ENCODE measurements around the gene DES.
"Not testable (repeated sequence)": the region's sequence is repeated elsewhere in the genome, so short reads cannot be mapped to it uniquely, and the experiment has no call there.

Gene DES

GRCh38 chr2:219387306-219388120, 30.7 kb upstream of the DES start, which contains the start of gene DNPEP:
Gene DNPEP, minus strand, starts transcription at chr2:219387912. Its CDS starts 118 bp downstream, at chr2:219387794.
- Histone ChIP-seq H3K4me1 (ENCODE audit: control insufficient read depth, insufficient read depth, low read length) (no peaks in the 10 kb centered on the region; the same call in 1 of the 2 replicates), H3K27me3 (ENCODE audit: control insufficient read depth, insufficient read depth, low read length) (no peaks in the 10 kb centered on the region), H3K27ac (ENCODE audit: low read depth, low read length) (peak within 1 kb of the TSS; percentile 82), H3K9ac (ENCODE audit: low read depth, low read length) (peak within 1 kb of the TSS; percentile 83), H3K4me3 (ENCODE audit: low read depth, low read length) (peak within 1 kb of the TSS; percentile 81), H3K9me3 (ENCODE audit: control insufficient read depth, insufficient read depth, low read length) (no peaks in the 10 kb centered on the region), H3K36me3 (ENCODE audit: control insufficient read depth, insufficient read depth, low read length) (peaks cover 34% of the 10 kb centered on the region)

- no peaks in the 10 kb centered on the region; the same call in 1 of the 2 replicates for H3K4me1 ChIP-seq (ENCODE audit: control insufficient read depth, insufficient read depth, low read length)
- H3K27me3 ChIP-seq (ENCODE audit: control insufficient read depth, insufficient read depth, low read length), result no peaks in the 10 kb centered on the region
- peaks cover 26% of the 10 kb centered on the region for H3K36me3 ChIP-seq (ENCODE audit: control insufficient read depth, insufficient read depth, low read length)
- peak overlapping the region; percentile 55 for H3K4me3 ChIP-seq (ENCODE audit: low read depth, low read length)
- no peak overlapping the region for H3K27ac ChIP-seq (ENCODE audit: low read depth, low read length)
- no peak overlapping the region for H3K9ac ChIP-seq (ENCODE audit: low read depth, low read length)
- no peaks in the 10 kb centered on the region for H3K9me3 ChIP-seq (ENCODE audit: control insufficient read depth, insufficient read depth, low read length)
Measured at GRCh38 chr2:219388121-219388906, 29.9 kb upstream of the DES start.

- Histone ChIP-seq H3K36me3 (ENCODE audit: control insufficient read depth, insufficient read depth, low read length) (peaks cover 21% of the 10 kb centered on the region), H3K27ac (ENCODE audit: low read depth, low read length) (no peak overlapping the region), H3K9ac (ENCODE audit: low read depth, low read length) (no peak overlapping the region), H3K9me3 (ENCODE audit: control insufficient read depth, insufficient read depth, low read length) (no peaks in the 10 kb centered on the region), H3K4me1 (ENCODE audit: control insufficient read depth, insufficient read depth, low read length) (no peaks in the 10 kb centered on the region; the same call in 1 of the 2 replicates), H3K4me3 (ENCODE audit: low read depth, low read length) (peak overlapping the region; percentile 55), H3K27me3 (ENCODE audit: control insufficient read depth, insufficient read depth, low read length) (no peaks in the 10 kb centered on the region)
Measured at GRCh38 chr2:219388907-219389156, 29.3 kb upstream of the DES start.

DNA sequence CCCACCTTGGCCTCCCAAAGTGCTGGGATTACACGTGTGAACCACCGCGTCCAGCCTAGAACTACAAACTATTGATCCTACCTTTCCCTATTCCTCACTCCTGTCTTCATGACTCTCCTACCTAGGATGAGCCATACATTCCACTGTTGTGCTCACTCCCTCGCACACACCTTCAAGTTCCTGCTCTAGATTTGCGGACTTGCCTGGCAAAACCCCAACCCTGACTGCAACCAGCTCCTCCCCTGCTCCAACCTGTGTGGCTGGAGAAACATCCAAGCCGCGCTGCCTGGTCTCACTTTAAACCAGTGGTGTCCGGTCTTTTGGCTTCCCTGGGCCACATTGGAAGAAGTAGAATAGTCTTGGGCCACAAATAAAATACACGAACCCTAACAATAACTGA, 25.4 kb upstream of the DES start:
- no peaks in the 10 kb centered on the region for H3K9me3 ChIP-seq (ENCODE audit: control insufficient read depth, insufficient read depth, low read length)
- no peak overlapping the region for H3K9ac ChIP-seq (ENCODE audit: low read depth, low read length)
- no peaks in the 10 kb centered on the region for H3K4me1 ChIP-seq (ENCODE audit: control insufficient read depth, insufficient read depth, low read length)
- H3K4me3 ChIP-seq (ENCODE audit: low read depth, low read length), result no peak overlapping the region
- H3K27me3 ChIP-seq (ENCODE audit: control insufficient read depth, insufficient read depth, low read length), result no peaks in the 10 kb centered on the region
- no peak overlapping the region for H3K27ac ChIP-seq (ENCODE audit: low read depth, low read length)
- no peaks in the 10 kb centered on the region for H3K36me3 ChIP-seq (ENCODE audit: control insufficient read depth, insufficient read depth, low read length)

DNA sequence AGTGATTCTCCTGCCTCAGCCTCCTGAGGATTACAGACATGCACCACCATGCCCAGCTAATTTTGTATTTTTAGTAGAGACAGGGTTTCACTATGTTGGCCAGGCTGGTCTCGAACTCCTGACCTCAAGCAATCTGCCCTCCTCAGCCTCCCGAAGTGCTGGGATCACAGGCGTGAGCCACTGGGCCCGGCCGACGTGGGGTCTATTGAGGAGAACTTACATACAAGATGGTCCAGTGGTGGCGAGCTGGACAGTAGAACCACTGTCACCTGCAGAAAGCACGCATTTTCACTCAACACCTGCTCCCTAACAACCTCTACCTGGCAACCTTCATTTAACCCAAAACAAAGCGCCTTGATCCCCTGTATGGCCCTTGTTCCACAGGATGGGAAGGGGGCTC, 23.1 kb upstream of the DES start:
- H3K4me1 ChIP-seq (ENCODE audit: control insufficient read depth, insufficient read depth, low read length); H3K36me3 ChIP-seq (ENCODE audit: control insufficient read depth, insufficient read depth, low read length); H3K4me3 ChIP-seq (ENCODE audit: low read depth, low read length); H3K9me3 ChIP-seq (ENCODE audit: control insufficient read depth, insufficient read depth, low read length); H3K27me3 ChIP-seq (ENCODE audit: control insufficient read depth, insufficient read depth, low read length); H3K27ac ChIP-seq (ENCODE audit: low read depth, low read length); H3K9ac ChIP-seq (ENCODE audit: low read depth, low read length): not testable (repeated sequence)

- no peak overlapping the region for H3K27ac ChIP-seq (ENCODE audit: low read depth, low read length)
- H3K9ac ChIP-seq (ENCODE audit: low read depth, low read length), result no peak overlapping the region
- no peaks in the 10 kb centered on the region for H3K27me3 ChIP-seq (ENCODE audit: control insufficient read depth, insufficient read depth, low read length)
- no peaks in the 10 kb centered on the region for H3K9me3 ChIP-seq (ENCODE audit: control insufficient read depth, insufficient read depth, low read length)
- no peaks in the 10 kb centered on the region for H3K36me3 ChIP-seq (ENCODE audit: control insufficient read depth, insufficient read depth, low read length)
- H3K4me1 ChIP-seq (ENCODE audit: control insufficient read depth, insufficient read depth, low read length), result peaks cover 4% of the 10 kb centered on the region; the same call in 1 of the 2 replicates
- no peak overlapping the region for H3K4me3 ChIP-seq (ENCODE audit: low read depth, low read length)
Measured at GRCh38 chr2:219395609-219396008, 22.6 kb upstream of the DES start.

- no peaks in the 10 kb centered on the region for H3K36me3 ChIP-seq (ENCODE audit: control insufficient read depth, insufficient read depth, low read length)
- H3K4me3 ChIP-seq (ENCODE audit: low read depth, low read length), result no peak overlapping the region
- H3K27ac ChIP-seq (ENCODE audit: low read depth, low read length), result no peak overlapping the region
- H3K4me1 ChIP-seq (ENCODE audit: control insufficient read depth, insufficient read depth, low read length), result peaks cover 4% of the 10 kb centered on the region; the same call in 1 of the 2 replicates
- no peaks in the 10 kb centered on the region for H3K9me3 ChIP-seq (ENCODE audit: control insufficient read depth, insufficient read depth, low read length)
- no peak overlapping the region for H3K9ac ChIP-seq (ENCODE audit: low read depth, low read length)
- H3K27me3 ChIP-seq (ENCODE audit: control insufficient read depth, insufficient read depth, low read length), result no peaks in the 10 kb centered on the region
Measured at GRCh38 chr2:219396863-219397457, 21.2 kb upstream of the DES start.

DNA sequence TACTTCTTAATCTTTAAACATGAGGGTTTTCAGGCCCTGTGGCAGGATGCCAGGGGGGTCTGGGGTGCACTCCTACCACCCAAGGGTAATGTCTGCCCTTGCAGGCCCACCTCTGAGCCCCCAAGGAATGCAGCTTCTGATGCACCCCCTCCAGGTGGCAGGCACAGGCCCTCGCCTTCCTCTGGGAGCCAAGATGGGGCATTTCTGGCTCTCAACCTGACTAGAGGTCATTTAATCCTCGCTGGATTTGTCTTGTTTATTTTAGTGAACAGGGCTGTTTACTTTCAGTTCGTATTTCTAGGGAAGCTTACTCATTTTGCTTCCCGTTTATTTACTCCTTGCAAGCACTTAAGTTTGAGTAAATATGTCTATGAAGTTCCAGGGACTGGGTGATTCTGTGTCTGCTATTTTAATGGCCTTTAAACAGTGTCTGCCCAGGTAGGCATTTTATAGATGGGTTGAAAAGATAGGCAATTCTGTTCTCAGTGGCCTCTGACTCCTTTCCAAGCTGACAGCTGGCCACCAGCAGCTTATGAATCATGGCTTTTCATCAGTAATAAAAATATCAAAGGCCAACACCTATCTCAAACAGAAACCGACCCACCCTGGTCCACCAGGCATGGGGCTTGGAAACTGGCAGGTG, 19.3 kb upstream of the DES start:
- H3K9me3 ChIP-seq (ENCODE audit: control insufficient read depth, insufficient read depth, low read length), result no peaks in the 10 kb centered on the region
- no peaks in the 10 kb centered on the region; the same call in 1 of the 2 replicates for H3K27me3 ChIP-seq (ENCODE audit: control insufficient read depth, insufficient read depth, low read length)
- H3K36me3 ChIP-seq (ENCODE audit: control insufficient read depth, insufficient read depth, low read length), result no peaks in the 10 kb centered on the region
- peaks cover 10% of the 10 kb centered on the region for H3K4me1 ChIP-seq (ENCODE audit: control insufficient read depth, insufficient read depth, low read length)
- no peak overlapping the region for H3K27ac ChIP-seq (ENCODE audit: low read depth, low read length)
- H3K4me3 ChIP-seq (ENCODE audit: low read depth, low read length), result no peak overlapping the region
- no peak overlapping the region for H3K9ac ChIP-seq (ENCODE audit: low read depth, low read length)

DNA sequence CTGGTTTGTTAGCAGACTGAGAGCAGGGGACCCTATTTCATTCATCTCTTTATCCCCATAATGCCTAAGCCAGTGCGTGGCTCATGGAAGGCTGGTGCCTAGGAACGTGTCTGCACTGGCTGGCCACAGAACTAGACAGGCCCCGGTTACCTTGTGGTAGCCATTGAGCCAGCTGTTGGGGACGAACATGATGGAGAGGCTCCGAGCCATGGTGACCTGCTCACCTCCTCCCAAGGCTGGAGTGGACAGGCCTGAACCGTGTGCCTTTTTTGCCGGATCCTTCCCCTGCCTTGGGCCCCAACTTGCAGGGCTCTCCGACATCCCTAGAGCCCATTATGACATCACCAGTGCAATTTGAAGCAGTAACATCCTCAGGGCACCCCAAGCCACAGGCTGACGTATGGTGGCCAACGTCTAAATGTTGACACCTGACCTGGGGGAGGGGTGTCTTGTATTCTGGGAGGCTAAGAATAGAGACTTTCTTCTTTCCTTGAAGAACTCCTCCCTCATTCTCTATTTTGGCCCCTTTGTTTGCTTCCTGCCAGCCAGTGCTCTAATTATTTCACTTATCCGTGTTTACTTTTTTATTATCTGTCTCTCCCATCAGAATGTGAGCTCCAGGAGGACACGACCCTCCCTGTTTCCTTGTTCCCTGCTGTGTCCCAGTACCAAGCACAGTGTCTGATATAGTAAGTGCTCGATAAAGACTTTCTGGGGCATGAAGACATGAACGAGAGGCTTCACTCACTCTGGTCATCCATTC, 18.3 kb upstream of the DES start:
- Histone ChIP-seq H3K27ac (ENCODE audit: low read depth, low read length) (no peak overlapping the region), H3K4me3 (ENCODE audit: low read depth, low read length) (no peak overlapping the region), H3K36me3 (ENCODE audit: control insufficient read depth, insufficient read depth, low read length) (no peaks in the 10 kb centered on the region), H3K27me3 (ENCODE audit: control insufficient read depth, insufficient read depth, low read length) (no peaks in the 10 kb centered on the region; the same call in 1 of the 2 replicates), H3K9me3 (ENCODE audit: control insufficient read depth, insufficient read depth, low read length) (no peaks in the 10 kb centered on the region), H3K9ac (ENCODE audit: low read depth, low read length) (no peak overlapping the region), H3K4me1 (ENCODE audit: control insufficient read depth, insufficient read depth, low read length) (peaks cover 10% of the 10 kb centered on the region)

GRCh38 chr2:219400562-219400961, 17.6 kb upstream of the DES start:
- no peaks in the 10 kb centered on the region; the same call in 1 of the 2 replicates for H3K27me3 ChIP-seq (ENCODE audit: control insufficient read depth, insufficient read depth, low read length)
- H3K27ac ChIP-seq (ENCODE audit: low read depth, low read length), result no peak overlapping the region
- H3K4me1 ChIP-seq (ENCODE audit: control insufficient read depth, insufficient read depth, low read length), result peaks cover 10% of the 10 kb centered on the region
- no peaks in the 10 kb centered on the region for H3K9me3 ChIP-seq (ENCODE audit: control insufficient read depth, insufficient read depth, low read length)
- no peak overlapping the region for H3K4me3 ChIP-seq (ENCODE audit: low read depth, low read length)
- H3K9ac ChIP-seq (ENCODE audit: low read depth, low read length), result no peak overlapping the region
- no peaks in the 10 kb centered on the region for H3K36me3 ChIP-seq (ENCODE audit: control insufficient read depth, insufficient read depth, low read length)
